Measurements from ENCODE around the gene MPRIP. TPM values are rescaled to one million over a fixed set of nuclear protein-coding genes. Genes with fewer than 3 reads are reported as not detected.

MPRIP gene
- total and polyA plus RNA-seq, 2 donors (not counting 1 experiment from before 2014, with no cell fraction given): 130 to 299 TPM

GRCh38 chr17:17223736-17224135, 181.5 kb downstream of the MPRIP start:
- DNase-seq: no peak
- Histone ChIP-seq H3K36me3 (replicated peaks in 1 of 2; ENCODE audit: control extremely low read depth in 1 of 2, control insufficient read depth in 1 of 2, extremely low read depth in 1 of 2, insufficient read depth in 2 of 2, low read length in 1 of 2) (peaks cover 1 to 82% of the 10 kb centered on the region in 2 experiments), H2AFZ (ENCODE audit: insufficient read depth, low read depth, low read length, poor library complexity, severe bottlenecking) (no peak overlapping the region), H3K79me2 (ENCODE audit: control insufficient read depth, insufficient read depth, low read length) (peaks cover 9% of the 10 kb centered on the region), H3K27ac (ENCODE audit: low read length in 2 of 2) (no peak overlapping the region), H3K9ac (ENCODE audit: low read length) (no peak overlapping the region), H3K9me3 (ENCODE audit: control extremely low read depth in 1 of 3, control insufficient read depth in 2 of 3, insufficient read depth in 1 of 3, low read length in 2 of 3) (no peaks in the 10 kb centered on the region), H4K20me1 (ENCODE audit: control insufficient read depth, insufficient read depth, low read length, poor library complexity, severe bottlenecking) (peaks cover 4% of the 10 kb centered on the region), H3K4me2 (replicated peaks; ENCODE audit: low read depth, low read length, poor library complexity, severe bottlenecking) (no peak overlapping the region), H3K27me3 (replicated peaks in 1 of 4; ENCODE audit: control extremely low read depth in 1 of 4, control insufficient read depth in 3 of 4, insufficient read depth in 4 of 4, low read length in 3 of 4) (no peaks in the 10 kb centered on the region), H3K4me3 (ENCODE audit: control extremely low read depth in 1 of 5, extremely low read depth in 1 of 5, insufficient read depth in 1 of 5, low read depth in 2 of 5, low read length in 4 of 5) (no peak overlapping the region), H3K4me1 (ENCODE audit: control insufficient read depth in 2 of 2, insufficient read depth in 2 of 2, low read length in 2 of 2) (no peaks in the 10 kb centered on the region)
- Mint-ChIP-seq H3K4me1 (no peaks in the 10 kb centered on the region), H3K9me3 (ENCODE audit: insufficient read depth) (no peaks in the 10 kb centered on the region), H3K4me3 (no peak overlapping the region), H3K27me3 (no peaks in the 10 kb centered on the region), H3K27ac (no peak overlapping the region)
- no peak for ATAC-seq (ENCODE audit: low read depth)
- intact Hi-C loops (cut with micrococcal nuclease): no loop called here
- CTCF ChIA-PET: interaction anchor here (0.8 kb wide), 1 partner anchor 171 kb away, joined by 3 read pairs; no protein-coding TSS in a partner anchor
- POLR2A ChIA-PET: interaction anchor here (0.6 kb wide), 1 partner anchor 43 kb away, joined by 3 read pairs; no protein-coding TSS in a partner anchor
- no peak for TF ChIP-seq CTCF (IDR thresholded peaks at IDR 0.05)
- no peak for TF ChIP-seq EZH2 (IDR thresholded peaks at IDR 0.05; ENCODE audit: borderline replicate concordance, insufficient read depth, low read depth, low read length, poor library complexity, severe bottlenecking)
- 97% methylated on average over 16 of the region's 16 CpGs for WGBS (ENCODE audit: insufficient coverage)

- no peak overlapping the region for H3K4me3 Mint-ChIP-seq
- Histone ChIP-seq H3K4me2 (replicated peaks; ENCODE audit: low read depth, low read length, poor library complexity, severe bottlenecking) (no peak overlapping the region), H4K20me1 (ENCODE audit: control insufficient read depth, insufficient read depth, low read length, poor library complexity, severe bottlenecking) (peaks cover 4% of the 10 kb centered on the region), H3K27ac (ENCODE audit: low read length in 2 of 2) (no peak overlapping the region), H3K79me2 (ENCODE audit: control insufficient read depth, insufficient read depth, low read length) (peaks cover 13% of the 10 kb centered on the region), H3K27me3 (replicated peaks in 1 of 4; ENCODE audit: control extremely low read depth in 1 of 4, control insufficient read depth in 3 of 4, insufficient read depth in 4 of 4, low read length in 3 of 4) (no peaks in the 10 kb centered on the region), H3K36me3 (replicated peaks in 1 of 2; ENCODE audit: control extremely low read depth in 1 of 2, control insufficient read depth in 1 of 2, extremely low read depth in 1 of 2, insufficient read depth in 2 of 2, low read length in 1 of 2) (peaks cover 1 to 84% of the 10 kb centered on the region in 2 experiments), H3K9me3 (ENCODE audit: control extremely low read depth in 1 of 3, control insufficient read depth in 2 of 3, insufficient read depth in 1 of 3, low read length in 2 of 3) (no peaks in the 10 kb centered on the region), H3K4me1 (ENCODE audit: control insufficient read depth in 2 of 2, insufficient read depth in 2 of 2, low read length in 2 of 2) (no peaks in the 10 kb centered on the region), H3K4me3 (ENCODE audit: control extremely low read depth in 1 of 5, extremely low read depth in 1 of 5, insufficient read depth in 1 of 5, low read depth in 2 of 5, low read length in 4 of 5) (no peak overlapping the region), H2AFZ (ENCODE audit: insufficient read depth, low read depth, low read length, poor library complexity, severe bottlenecking) (no peak overlapping the region), H3K9ac (ENCODE audit: low read length) (no peak overlapping the region)
- H3K27me3 Mint-ChIP-seq: no peaks in the 10 kb centered on the region
- no peak overlapping the region for H3K27ac Mint-ChIP-seq
- H3K9me3 Mint-ChIP-seq (ENCODE audit: insufficient read depth): no peaks in the 10 kb centered on the region
- CTCF ChIA-PET: interaction anchor here (0.8 kb wide), 1 partner anchor 171 kb away, joined by 3 read pairs; no protein-coding TSS in a partner anchor
- intact Hi-C loops (cut with micrococcal nuclease): no loop called here
- POLR2A ChIA-PET: no interaction called here
- ATAC-seq (ENCODE audit: low read depth) (no peak), DNase-seq (no peak)
- H3K4me1 Mint-ChIP-seq: no peaks in the 10 kb centered on the region
- no peak for TF ChIP-seq EZH2 (IDR thresholded peaks at IDR 0.05; ENCODE audit: borderline replicate concordance, insufficient read depth, low read depth, low read length, poor library complexity, severe bottlenecking)
- TF ChIP-seq CTCF (IDR thresholded peaks at IDR 0.05): no peak
- 82% methylated on average over 8 of the region's 8 CpGs for WGBS (ENCODE audit: insufficient coverage)
Measured at GRCh38 chr17:17224137-17224536, 181.9 kb downstream of the MPRIP start.
